Neuronal stem cell (in vitro differentiated cells): ENCODE measurements around the gene MGST3.

Source experiments
- DNase-seq: peaks from one replicate; pipeline ENCODE4 v3.0.0-alpha.2; 2013; ENCODE audit warnings: low spot score
- H2AFZ ChIP-seq: one replicate; pipeline ENCODE4 v1.6.1; 2013; ENCODE audit warnings: mild to moderate bottlenecking, low read length, inconsistent platforms
- H2AK5ac ChIP-seq: 2 replicates; pipeline ENCODE4 v1.6.1; 2013; ENCODE audit warnings: low read depth, mild to moderate bottlenecking, inconsistent platforms, low read length, moderate library complexity, mixed read lengths
- H2BK120ac ChIP-seq: 2 replicates; pipeline ENCODE4 v1.6.1; 2013; ENCODE audit warnings: low read depth, mild to moderate bottlenecking, inconsistent platforms, low read length, moderate library complexity, mixed read lengths
- H2BK12ac ChIP-seq: one replicate; pipeline ENCODE4 v1.6.1; 2013; ENCODE audit warnings: low read length, inconsistent platforms
- H2BK15ac ChIP-seq: 2 replicates; pipeline ENCODE4 v1.6.1; 2013; ENCODE audit warnings: mild to moderate bottlenecking, low read length, inconsistent platforms, mixed read lengths
- H2BK5ac ChIP-seq: one replicate; pipeline ENCODE4 v1.6.1; 2013; ENCODE audit warnings: inconsistent platforms, mild to moderate bottlenecking, low read length, moderate library complexity
- H3K14ac ChIP-seq: one replicate; pipeline ENCODE4 v1.6.1; 2013; ENCODE audit warnings: low read length, inconsistent platforms
- H3K18ac ChIP-seq: 2 replicates; pipeline ENCODE4 v1.6.1; 2013; ENCODE audit warnings: low read length, inconsistent platforms
- H3K23ac ChIP-seq: 2 replicates; pipeline ENCODE4 v1.6.1; 2013; ENCODE audit warnings: low read depth, mild to moderate bottlenecking, mixed read lengths, low read length, inconsistent platforms; ENCODE audit not compliant: poor library complexity
- H3K27ac ChIP-seq: replicated peaks from 3 replicates; pipeline ENCODE4 v1.5.1; 2013; ENCODE audit warnings: low read length, inconsistent platforms
- H3K27me3 ChIP-seq, 3 experiments: 2 replicates each; pipeline ENCODE4 v1.6.1; 2013; ENCODE audit warnings: low read length in 3 of 3, mild to moderate bottlenecking in 2 of 3, inconsistent platforms in 1 of 3, low read depth in 1 of 3, mixed read lengths in 1 of 3, moderate library complexity in 1 of 3; ENCODE audit not compliant: control insufficient read depth in 3 of 3, insufficient read depth in 3 of 3
- H3K36me3 ChIP-seq, 2 donors: replicated peaks in 1 of 2; 2 replicates each; pipeline ENCODE4 v1.6.1; 2013; ENCODE audit warnings: low read length in 2 of 2; ENCODE audit not compliant: control insufficient read depth in 2 of 2, insufficient read depth in 2 of 2
- H3K4ac ChIP-seq: 2 replicates; pipeline ENCODE4 v1.6.1; 2013; ENCODE audit warnings: inconsistent platforms, mild to moderate bottlenecking, low read length, moderate library complexity
- H3K4me1 ChIP-seq, 2 donors: 1 replicate in 1 of 2; 2 replicates in 1 of 2; pipeline ENCODE4 v1.6.1; 2013; ENCODE audit warnings: low read length in 2 of 2, low read depth in 1 of 2; ENCODE audit not compliant: control insufficient read depth in 2 of 2, insufficient read depth in 1 of 2
- H3K4me2 ChIP-seq: one replicate; pipeline ENCODE4 v1.6.1; 2013; ENCODE audit warnings: mild to moderate bottlenecking, low read length, inconsistent platforms; ENCODE audit not compliant: insufficient read depth, poor library complexity, severe bottlenecking
- H3K4me3 ChIP-seq, 2 donors: 2 replicates each; pipeline ENCODE4 v1.5.1; 2013; ENCODE audit warnings: low read length in 2 of 2, mild to moderate bottlenecking in 2 of 2, inconsistent platforms in 1 of 2, moderate library complexity in 1 of 2
- H3K79me1 ChIP-seq: one replicate; pipeline ENCODE4 v1.6.1; 2013; ENCODE audit warnings: low read depth, mild to moderate bottlenecking, inconsistent platforms, low read length, moderate library complexity
- H3K9ac ChIP-seq: one replicate; pipeline ENCODE4 v1.6.1; 2013; ENCODE audit warnings: mild to moderate bottlenecking, low read depth, low read length, inconsistent platforms; ENCODE audit not compliant: poor library complexity
- H3K9me3 ChIP-seq, 2 donors: replicated peaks in 1 of 2; 2 replicates each; pipeline versions ENCODE3 to v1.6.1; 2013; ENCODE audit warnings: low read length in 2 of 2, mild to moderate bottlenecking in 2 of 2, inconsistent platforms in 1 of 2, low read depth in 1 of 2, mixed read lengths in 1 of 2, moderate library complexity in 1 of 2; ENCODE audit not compliant: control insufficient read depth in 2 of 2, insufficient read depth in 1 of 2
- H4K8ac ChIP-seq: one replicate; pipeline ENCODE4 v1.6.1; 2013; ENCODE audit warnings: low read depth, mild to moderate bottlenecking, inconsistent platforms, low read length, moderate library complexity
- H4K91ac ChIP-seq: one replicate; pipeline ENCODE4 v1.6.1; 2013; ENCODE audit warnings: low read length, low read depth, mild to moderate bottlenecking, inconsistent platforms; ENCODE audit not compliant: poor library complexity
- WGBS, 2 donors: extraction: QIAGEN DNeasy Blood & Tissue Kit; methylation state at CpG; one replicate each; pipeline ENCODE4 v1.1.7; 2013; ENCODE audit warnings: missing lambda C conversion rate in 2 of 2, mixed read lengths in 1 of 2; ENCODE audit not compliant: insufficient read length in 2 of 2, insufficient replicate concordance in 1 of 2; ENCODE audit errors: extremely low coverage in 2 of 2; 5-methylcytosine and 5-hydroxymethylcytosine counted together

Gene MGST3

DNA sequence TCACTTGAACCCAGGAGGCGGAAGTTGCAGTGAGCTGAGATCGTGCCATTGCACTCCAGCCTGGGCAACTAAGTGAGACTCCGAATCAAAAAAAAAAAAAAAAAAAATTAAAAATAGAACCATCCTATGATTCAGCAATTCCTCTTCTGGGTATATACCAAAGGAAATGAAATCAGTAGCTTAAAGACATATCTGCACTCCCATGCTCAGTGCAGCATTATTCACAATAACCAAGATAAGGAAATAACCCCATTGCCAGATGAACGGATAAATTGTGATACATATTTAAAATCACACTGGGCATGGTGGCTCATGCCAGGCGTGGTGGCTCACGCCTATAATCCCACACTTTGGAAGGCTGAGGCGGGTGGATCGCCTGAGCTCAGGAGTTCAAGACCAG lies 43.6 kb downstream of the MGST3 start:
- H3K18ac ChIP-seq = no peak overlapping the region
- H3K4me3 ChIP-seq = no peak overlapping the region
- no peak for DNase-seq
- H2BK15ac ChIP-seq = no peak overlapping the region
- H2BK5ac ChIP-seq = no peak overlapping the region
- no peaks in the 10 kb centered on the region for H3K27me3 ChIP-seq
- no peak overlapping the region for H3K14ac ChIP-seq
- H3K36me3 ChIP-seq = peaks cover 8 to 81% of the 10 kb centered on the region in 2 donors
- H3K23ac ChIP-seq = no peak overlapping the region
- H4K8ac ChIP-seq = no peak overlapping the region
- H2BK12ac ChIP-seq = no peak overlapping the region
- WGBS, 2 donors = no CpG with 5 or more reads among the region's 8 CpGs
- no peak overlapping the region for H3K4me2 ChIP-seq
- no peak overlapping the region for H2AFZ ChIP-seq
- no peaks in the 10 kb centered on the region for H3K79me1 ChIP-seq
- H4K91ac ChIP-seq = no peak overlapping the region
- H3K27ac ChIP-seq = no peak overlapping the region
- H2AK5ac ChIP-seq = no peak overlapping the region
- H3K4ac ChIP-seq = no peak overlapping the region
- no peak overlapping the region for H3K9ac ChIP-seq
- H2BK120ac ChIP-seq = no peak overlapping the region
- H3K4me1 ChIP-seq = no peaks in the 10 kb centered on the region
- H3K9me3 ChIP-seq = peaks cover 0 to 11% of the 10 kb centered on the region in 2 donors

DNA sequence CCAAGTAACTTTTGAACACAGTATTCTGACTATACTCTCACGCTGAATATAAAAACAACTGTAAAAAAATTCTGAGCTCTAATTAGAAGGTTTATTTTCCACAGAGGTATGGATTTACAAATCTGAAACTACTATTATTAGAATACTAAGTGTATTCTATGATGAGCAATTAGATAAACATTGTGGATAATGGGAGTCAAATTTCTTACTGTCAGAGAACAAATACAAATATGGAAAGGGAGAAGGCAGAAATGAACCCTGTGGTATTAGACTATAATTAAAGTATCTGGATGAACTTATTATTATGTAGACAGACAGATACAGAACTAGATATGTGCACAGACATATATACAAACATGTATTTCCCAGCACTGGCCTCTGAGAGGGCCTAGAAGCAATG lies 44.8 kb downstream of the MGST3 start:
- Histone ChIP-seq H2BK120ac (no peak overlapping the region), H4K91ac (no peak overlapping the region), H3K18ac (no peak overlapping the region), H2AFZ (no peak overlapping the region), H3K27me3 (no peaks in the 10 kb centered on the region), H3K27ac (no peak overlapping the region), H2BK5ac (no peak overlapping the region), H2AK5ac (no peak overlapping the region), H3K4me3 (no peak overlapping the region), H3K4me1 (no peaks in the 10 kb centered on the region), H3K4ac (no peak overlapping the region), H3K36me3 (peaks cover 11 to 81% of the 10 kb centered on the region in 2 donors), H2BK15ac (no peak overlapping the region), H3K23ac (no peak overlapping the region), H3K9me3 (peaks cover 0 to 11% of the 10 kb centered on the region in 2 donors), H4K8ac (no peak overlapping the region), H3K79me1 (no peaks in the 10 kb centered on the region), H3K9ac (no peak overlapping the region), H2BK12ac (no peak overlapping the region), H3K14ac (no peak overlapping the region), H3K4me2 (no peak overlapping the region)
- WGBS, 2 donors = no CpG with 5 or more reads among the region's 1 CpG
- DNase-seq = no peak

DNA sequence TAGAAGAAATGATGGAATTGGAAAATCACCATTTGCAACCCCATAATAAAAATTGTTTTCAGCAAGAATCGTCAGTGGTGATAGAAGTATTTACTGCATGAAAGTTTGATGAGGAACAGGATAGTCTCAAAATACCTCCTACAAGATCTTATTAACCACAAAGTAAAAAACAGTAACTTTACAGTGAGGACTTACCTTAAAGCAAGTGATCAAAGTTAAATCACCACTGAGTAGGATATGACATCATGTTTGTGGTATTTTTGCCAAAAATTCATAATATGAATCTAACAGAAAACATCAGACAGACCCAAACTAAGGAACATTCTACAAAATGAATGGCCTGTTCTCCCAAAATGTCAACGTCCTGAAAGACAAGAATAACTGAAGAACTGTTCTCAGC lies 47.5 kb downstream of the MGST3 start:
- Histone ChIP-seq H3K27me3 (no peaks in the 10 kb centered on the region), H3K18ac (no peak overlapping the region), H3K27ac (no peak overlapping the region), H2AFZ (no peak overlapping the region), H4K91ac (no peak overlapping the region), H2BK15ac (no peak overlapping the region), H3K4me2 (no peak overlapping the region), H2BK5ac (no peak overlapping the region), H4K8ac (no peak overlapping the region), H3K4me3 (no peak overlapping the region), H2BK120ac (no peak overlapping the region), H3K79me1 (peaks cover 2% of the 10 kb centered on the region), H3K4me1 (no peaks in the 10 kb centered on the region), H3K23ac (no peak overlapping the region), H3K9ac (no peak overlapping the region), H3K36me3 (peaks cover 16 to 86% of the 10 kb centered on the region in 2 donors), H2BK12ac (no peak overlapping the region), H2AK5ac (no peak overlapping the region), H3K9me3 (peaks cover 0 to 11% of the 10 kb centered on the region in 2 donors), H3K4ac (no peak overlapping the region), H3K14ac (no peak overlapping the region)
- no CpG with 5 or more reads among the region's 2 CpGs for WGBS, 2 donors
- DNase-seq = no peak

DNA sequence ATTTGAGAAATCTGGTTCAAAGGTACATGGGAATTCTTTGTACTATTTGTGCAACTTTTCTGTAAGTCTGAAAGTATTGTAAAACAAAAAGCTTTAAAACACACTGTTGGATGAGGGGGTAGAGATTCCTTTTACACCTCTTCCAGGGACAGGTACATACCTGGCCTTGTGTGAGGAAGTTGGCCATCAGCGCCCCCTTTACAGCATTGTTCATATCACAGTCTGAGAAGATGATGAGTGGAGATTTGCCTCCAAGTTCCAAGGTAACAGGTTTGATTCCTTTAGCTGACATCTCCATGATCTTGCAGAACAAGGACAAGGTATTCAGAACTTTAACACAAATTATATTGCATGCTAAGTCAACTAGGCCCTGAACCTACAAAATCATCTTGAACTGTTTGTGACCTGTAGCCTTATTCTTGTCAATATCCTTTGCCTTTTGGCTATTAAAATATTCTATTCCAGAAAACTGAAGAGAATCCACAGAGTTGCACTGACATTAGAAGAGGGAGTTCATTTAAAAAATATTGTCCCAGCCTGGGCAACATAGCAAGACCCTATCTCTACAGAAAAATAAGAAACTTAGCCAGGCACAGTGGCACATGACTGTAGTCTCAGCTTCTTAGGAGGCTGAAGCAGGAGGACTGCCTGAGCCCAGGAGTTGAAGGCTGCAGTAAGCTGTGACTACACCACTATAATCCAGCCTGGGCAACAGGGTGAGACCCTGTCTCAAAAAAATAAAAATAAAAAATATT lies 48.4 kb downstream of the MGST3 start:
- Histone ChIP-seq H3K9me3 (peaks cover 0 to 11% of the 10 kb centered on the region in 2 donors), H3K79me1 (peaks cover 2% of the 10 kb centered on the region), H3K27me3 (no peaks in the 10 kb centered on the region), H3K4me2 (no peak overlapping the region), H3K4me1 (no peaks in the 10 kb centered on the region), H2AFZ (no peak overlapping the region), H4K8ac (no peak overlapping the region), H2BK15ac (no peak overlapping the region), H2BK120ac (no peak overlapping the region), H3K4ac (no peak overlapping the region), H2BK5ac (no peak overlapping the region), H3K4me3 (no peak overlapping the region), H2BK12ac (no peak overlapping the region), H3K27ac (no peak overlapping the region), H4K91ac (no peak overlapping the region), H2AK5ac (no peak overlapping the region), H3K18ac (no peak overlapping the region), H3K23ac (no peak overlapping the region), H3K14ac (no peak overlapping the region), H3K9ac (no peak overlapping the region), H3K36me3 (peaks cover 16 to 90% of the 10 kb centered on the region in 2 donors)
- no CpG with 5 or more reads among the region's 1 CpG for WGBS, 2 donors
- DNase-seq = no peak
